GM12878 (cell line): Measurements from ENCODE around the gene TRIM47. TPM values are rescaled to one million over a fixed set of nuclear protein-coding genes. Genes with fewer than 3 reads are reported as not detected.

Experiments
- ATAC-seq: fragments of 200-7000 bp; cut with Tn5 transposase; 3 replicates; pipeline ENCODE4 v1.9.1; 2020; ENCODE audit warnings: mild to moderate bottlenecking, moderate library complexity
- BruUV-seq: library from RNA; stranded (reverse); fragments of 400-500 nt; replicated peaks from 2 replicates; lab custom pipeline; 2021; lab: Mats Ljungman, UMichigan
- CTCF ChIA-PET: fragments of 300-600 bp; sonication (Branson Sonifier 250); formaldehyde crosslinking; extraction: SDS; loops from one replicate; lab custom pipeline; 2021; ENCODE audit warnings: inconsistent platforms; lab: Yijun Ruan, JAX
- POLR2A ChIA-PET: fragments of 350-600 bp; formaldehyde crosslinking; extraction: SDS; loops from one replicate; lab custom pipeline; 2021; ENCODE audit warnings: inconsistent platforms; lab: Charles Lee
- RAD21 ChIA-PET: fragments of 300-600 bp; sonication (Branson Sonifier 250); formaldehyde crosslinking; loops from one replicate; lab custom pipeline; 2023; ENCODE audit warnings: antibody characterized with exemption; ENCODE audit not compliant: unreplicated experiment; lab: Charles Lee
- SMC1A ChIA-PET: fragments of 300-600 bp; sonication (Branson Sonifier 250); formaldehyde crosslinking; loops from one replicate; lab custom pipeline; 2023; ENCODE audit not compliant: unreplicated experiment, uncharacterized antibody; lab: Charles Lee
- DNase-seq: peaks from one replicate; pipeline ENCODE4 v3.0.0-alpha.2; 2011; ENCODE audit warnings: low read depth, low spot score
- FAIRE-seq: peaks from 3 replicates; lab custom pipeline; 2011; peaks lifted over from hg19 to GRCh38; lab: Jason Lieb, UNC
- H2AFZ ChIP-seq: 2 replicates; pipeline ENCODE4 v1.6.0; 2011; ENCODE audit warnings: low read depth, low read length, control low read depth; ENCODE audit not compliant: control insufficient read depth
- H3K27ac ChIP-seq: 2 replicates; pipeline ENCODE4 v1.5.1; 2011; ENCODE audit warnings: control low read depth; ENCODE audit not compliant: control insufficient read depth, insufficient read depth
- H3K27me3 ChIP-seq, 2 experiments: replicated peaks in 1 of 2; 2 replicates each; pipeline versions ENCODE4 v1.6.0 to v1.6.1; 2011; ENCODE audit warnings: low read length in 1 of 2; ENCODE audit not compliant: control insufficient read depth in 2 of 2, insufficient read depth in 2 of 2
- H3K36me3 ChIP-seq, 2 experiments: 2 replicates each; pipeline ENCODE4 v1.5.1; 2011; ENCODE audit warnings: low read length in 1 of 2; ENCODE audit not compliant: control insufficient read depth in 2 of 2, insufficient read depth in 2 of 2
- H3K4me1 ChIP-seq: 2 replicates; pipeline ENCODE4 v1.6.1; 2011; ENCODE audit warnings: mild to moderate bottlenecking, low read length, moderate library complexity, mixed read lengths; ENCODE audit not compliant: control insufficient read depth, insufficient read depth
- H3K4me2 ChIP-seq: 2 replicates; pipeline ENCODE4 v1.6.0; 2011; ENCODE audit warnings: control low read depth; ENCODE audit not compliant: control insufficient read depth, insufficient read depth
- H3K4me3 ChIP-seq: fragments of 200-600 bp; sonication (generic); 2 replicates; pipeline ENCODE4 v1.5.1; 2016
- H3K79me2 ChIP-seq: 2 replicates; pipeline ENCODE4 v1.6.0; 2011; ENCODE audit warnings: low read length; ENCODE audit not compliant: control insufficient read depth, insufficient read depth
- H3K9ac ChIP-seq: 2 replicates; pipeline ENCODE4 v1.8.0; 2011; ENCODE audit warnings: low read length, control low read depth, mixed read lengths; ENCODE audit not compliant: control insufficient read depth, insufficient read depth
- H3K9me3 ChIP-seq: replicated peaks from 3 replicates; pipeline ENCODE4 v1.5.1; 2011; ENCODE audit warnings: mild to moderate bottlenecking, low read length; ENCODE audit not compliant: control insufficient read depth, insufficient read depth
- H4K20me1 ChIP-seq: 2 replicates; pipeline ENCODE4 v1.6.0; 2011; ENCODE audit not compliant: control insufficient read depth, insufficient read depth
- CBX5 ChIP-seq: sonication (generic); IDR thresholded peaks from 2 replicates; pipeline ENCODE4 v1.6.1; 2016; ENCODE audit warnings: low read depth, moderate library complexity, mild to moderate bottlenecking, inconsistent platforms
- HSF1 ChIP-seq: fragments of 150-350 bp; IDR thresholded peaks from 2 replicates; pipeline ENCODE4 v1.6.1; 2014; ENCODE audit warnings: mild to moderate bottlenecking, low read depth, low read length
- KAT2A ChIP-seq: conservative IDR thresholded peaks from 2 replicates; pipeline ENCODE4 v1.6.1; 2011; ENCODE audit warnings: low read depth, low read length; ENCODE audit not compliant: control insufficient read depth
- MAX ChIP-seq: IDR thresholded peaks from 2 replicates; pipeline ENCODE4 v1.6.1; 2012; ENCODE audit warnings: low read depth, low read length, improper control_type of control experiment
- MLLT1 ChIP-seq: fragments of 450-650 bp; IDR thresholded peaks from 2 replicates; pipeline ENCODE4 v1.6.1; 2016; ENCODE audit warnings: mild to moderate bottlenecking
- MTA3 ChIP-seq: IDR thresholded peaks from 2 replicates; pipeline ENCODE4 v1.6.1; 2012; ENCODE audit warnings: low read length, inconsistent platforms, borderline replicate concordance
- NKRF ChIP-seq: fragments of 450-650 bp; conservative IDR thresholded peaks from 2 replicates; pipeline ENCODE4 v1.6.1; 2017; ENCODE audit warnings: mild to moderate bottlenecking, moderate library complexity
- PAX8 ChIP-seq: fragments of 450-650 bp; IDR thresholded peaks from 2 replicates; pipeline ENCODE4 v1.6.1; 2017; ENCODE audit warnings: mild to moderate bottlenecking, moderate library complexity
- PKNOX1 ChIP-seq: fragments of 450-650 bp; IDR thresholded peaks from 2 replicates; pipeline ENCODE4 v1.6.1; 2016; ENCODE audit warnings: mild to moderate bottlenecking
- PML ChIP-seq: IDR thresholded peaks from 2 replicates; pipeline ENCODE4 v1.6.1; 2012; ENCODE audit warnings: low read length, inconsistent platforms
- POLR2AphosphoS2 ChIP-seq: IDR thresholded peaks from 2 replicates; pipeline ENCODE4 v1.6.1; 2011; ENCODE audit warnings: low read depth, mild to moderate bottlenecking, low read length, improper control_type of control experiment, moderate library complexity
- SP1 ChIP-seq: IDR thresholded peaks from one replicate; pipeline ENCODE4 v1.6.1; 2011; ENCODE audit warnings: low read depth, low read length
- ZNF24 ChIP-seq: fragments of 450-650 bp; IDR thresholded peaks from 2 replicates; pipeline ENCODE4 v1.6.1; 2017; ENCODE audit warnings: antibody characterized with exemption, mild to moderate bottlenecking
- ZNF592 ChIP-seq: fragments of 450-650 bp; IDR thresholded peaks from 2 replicates; pipeline ENCODE4 v1.6.1; 2017; ENCODE audit warnings: mild to moderate bottlenecking, moderate library complexity
- WGBS: methylation state at CpG from one replicate; pipeline ENCODE4 v1.1.6; 2016; ENCODE audit warnings: low lambda C conversion rate; ENCODE audit not compliant: insufficient replicate concordance, insufficient coverage; ENCODE audit errors: missing lambda C conversion rate; 5-methylcytosine and 5-hydroxymethylcytosine counted together
- in situ Hi-C: fragments of 300-500 bp; cut with MboI; formaldehyde crosslinking; loops from 9 replicates; pipeline ENCODE4 v1.14.3; 2018; ENCODE audit warnings: mixed read lengths
- intact Hi-C: fragments of 100-400 bp; cut with micrococcal nuclease; formaldehyde crosslinking; loops from one replicate; pipeline ENCODE4 v1.14.2; 2022; ENCODE audit not compliant: unreplicated experiment
- polyA plus RNA-seq, 11 experiments: library from polyadenylated mRNA; depleted of rRNA in 4 of 11; unstranded in 6 of 11; stranded (reverse) in 5 of 11; fragments of >200 nt; fragmentation: Nextera tagmentation in 4 of 11; fragmentation: Illumina TruSeq in 1 of 11; extraction: Ambion mirVana in 4 of 11; extraction: Trizol in 1 of 11; gene quantifications; 1 replicate in 1 of 11; 2 replicates in 10 of 11; pipeline versions ENCODE4 v1.2.1 to v1.2.3, GENCODE V29; 2011 to 2016; ENCODE audit warnings: inconsistent platforms in 2 of 11, missing spikeins in 2 of 11, low read depth in 1 of 11
- total RNA-seq, 4 experiments: library from RNA; depleted of rRNA in 3 of 4; stranded (reverse); fragments of >200 nt in 3 of 4; fragmentation: Illumina TruSeq in 1 of 4; extraction: Trizol in 1 of 4; gene quantifications; 2 replicates each; pipeline versions ENCODE4 v1.2.1 to v1.2.3, GENCODE V29; 2013 to 2021

TRIM47 gene
- total and polyA plus RNA-seq, 10 of the 15 experiments (the other 5 are each of a cell fraction or from before 2014, with no cell fraction given) = 0.35 to 9.7 (median 5.3) TPM

GRCh38 chr17:75901727-75902126 is 23.3 kb upstream of the TRIM47 start:
- Histone ChIP-seq H3K79me2 (peaks cover 11% of the 10 kb centered on the region), H3K4me3 (no peak overlapping the region), H3K4me2 (no peak overlapping the region), H3K9ac (no peak overlapping the region), H2AFZ (no peak overlapping the region), H3K27ac (no peak overlapping the region), H3K27me3 (no peaks in the 10 kb centered on the region), H3K9me3 (no peaks in the 10 kb centered on the region), H3K4me1 (no peaks in the 10 kb centered on the region; the same call in 1 of the 2 replicates), H4K20me1 (no peaks in the 10 kb centered on the region), H3K36me3 (peaks cover 10 to 17% of the 10 kb centered on the region in 2 experiments; a peak in 3 of 4 replicates)
- 96% methylated on average over 18 of the region's 18 CpGs for WGBS
- BruUV-seq = no TSS peak
- DNase-seq = no peak
- no peak for FAIRE-seq
- intact Hi-C loops (no loop called here), in situ Hi-C loops (no loop called here)
- SMC1A ChIA-PET = interaction anchor here (1.4 kb wide), 1 partner anchor 46 kb away, joined by 4 read pairs; the partner anchor contains the start of gene WBP2
- CTCF ChIA-PET = interaction anchor here (1.0 kb wide), 1 partner anchor 22 kb away, joined by 3 read pairs; no protein-coding TSS in a partner anchor
- ATAC-seq = no peak
- RAD21 ChIA-PET = no interaction called here
- POLR2A ChIA-PET = no interaction called here
- no peak for TF ChIP-seq POLR2AphosphoS2
- no peak for TF ChIP-seq ZNF592
- no peak for TF ChIP-seq MLLT1
- no peak for TF ChIP-seq PKNOX1
- TF ChIP-seq CBX5 = no peak
- no peak for TF ChIP-seq PML
- TF ChIP-seq MTA3 = no peak
- no peak for TF ChIP-seq PAX8
- TF ChIP-seq NKRF = no peak
- TF ChIP-seq KAT2A = no peak
- TF ChIP-seq ZNF24 = no peak
- TF ChIP-seq MAX = no peak
- TF ChIP-seq SP1 = no peak
- TF ChIP-seq HSF1 = no peak
